HG03439 (cell line): ENCODE data around the gene ENPP7.

Source experiments
- ATAC-seq: cut with Tn5 transposase; IDR thresholded peaks from one replicate; pipeline ENCODE4 v1.9.1; 2021; ENCODE audit warnings: mild to moderate bottlenecking, moderate library complexity; ENCODE audit not compliant: unreplicated experiment

Gene ENPP7

GRCh38 chr17:79789943-79790804 lies 59.4 kb downstream of the ENPP7 start:
- no peak for ATAC-seq

DNA sequence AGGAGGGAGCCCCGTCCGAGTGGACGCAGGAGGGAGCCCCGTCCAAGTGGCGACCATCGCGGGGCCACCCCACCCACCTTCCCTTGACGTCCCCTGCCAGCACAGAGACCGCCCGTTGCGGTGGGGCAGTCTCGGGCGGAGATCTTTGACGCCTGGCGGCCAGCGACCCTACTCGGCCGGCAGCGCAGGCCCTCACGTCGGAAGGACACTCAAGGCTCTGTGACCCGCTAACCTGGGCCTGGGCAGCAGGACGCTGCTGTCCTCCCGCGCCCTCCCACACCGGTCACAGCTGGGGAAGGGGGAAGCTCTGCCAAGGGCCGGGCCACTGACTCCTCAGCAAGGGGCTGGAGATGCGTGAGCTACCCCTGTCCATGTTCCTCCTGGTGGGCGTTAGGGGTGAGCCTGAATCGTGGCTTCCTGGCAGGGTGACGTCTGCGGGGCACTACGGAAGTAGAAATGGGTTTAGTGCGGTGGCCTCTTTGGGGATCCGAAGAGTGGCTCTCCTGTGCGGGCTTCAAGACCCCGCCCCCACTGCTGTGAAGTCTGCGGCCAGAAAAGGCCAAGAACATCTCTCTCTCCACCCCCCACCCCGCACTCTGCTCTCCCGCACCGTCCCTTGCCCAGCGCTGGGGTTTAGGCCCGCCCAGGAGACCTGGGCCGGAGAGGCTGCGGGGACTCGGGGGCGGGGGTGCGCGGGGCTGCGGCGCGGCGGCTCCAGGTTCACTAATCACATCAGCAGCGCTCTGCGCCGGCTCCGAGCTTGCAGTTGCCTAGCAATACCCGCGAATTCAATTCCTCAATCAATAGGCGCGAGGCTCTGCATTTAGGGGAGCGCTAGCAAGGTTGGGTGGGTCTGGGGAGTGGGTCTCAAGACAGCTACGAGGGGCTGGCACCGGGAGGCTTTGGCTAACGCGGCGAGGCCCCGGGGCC lies 60.3 kb downstream of the ENPP7 start:
- no peak for ATAC-seq

- ATAC-seq: no peak
Observed at GRCh38 chr17:79791735-79792161, 61.0 kb downstream of the ENPP7 start.
